Esophagus squamous epithelium (tissue), 4 donors: ENCODE measurements around the gene ANKH.

ENCODE experiments used
- CTCF ChIP-seq, 6 experiments: fragments of 450-650 bp in 4 of 6; fragments of 200-600 bp in 2 of 6; sonication (generic) in 2 of 6; IDR thresholded peaks; one replicate each; pipeline ENCODE4 v1.5.1; 2016 to 2019; ENCODE audit warnings: antibody characterized with exemption in 6 of 6, mild to moderate bottlenecking in 4 of 6, moderate library complexity in 4 of 6
- POLR2A ChIP-seq, 4 donors: fragments of 450-650 bp; IDR thresholded peaks; one replicate each; pipeline ENCODE4 v1.6.1; 2017; ENCODE audit warnings: antibody characterized with exemption in 4 of 4, mild to moderate bottlenecking in 4 of 4, moderate library complexity in 3 of 4

- TF ChIP-seq POLR2A (IDR thresholded peaks at IDR 0.05) (no peak), CTCF (IDR thresholded peaks at IDR 0.05) (no peak)
Measured at GRCh38 chr5:14710313-14710994, 161.1 kb downstream of the ANKH start.
